Fibroblast of the conjunctiva (primary cell): ENCODE results near the gene ARNT2.
A peak's percentile ranks its signal among the peaks of the same experiment; 100 is the strongest.
"Not testable (repeated sequence)": the region's sequence is repeated elsewhere in the genome, so short reads cannot be mapped to it uniquely, and the experiment has no call there.

Source experiments
- DNase-seq: peaks from one replicate; pipeline ENCODE4 v3.0.0-alpha.2; 2010; ENCODE audit warnings: low read depth

The ARNT2 gene

DNA sequence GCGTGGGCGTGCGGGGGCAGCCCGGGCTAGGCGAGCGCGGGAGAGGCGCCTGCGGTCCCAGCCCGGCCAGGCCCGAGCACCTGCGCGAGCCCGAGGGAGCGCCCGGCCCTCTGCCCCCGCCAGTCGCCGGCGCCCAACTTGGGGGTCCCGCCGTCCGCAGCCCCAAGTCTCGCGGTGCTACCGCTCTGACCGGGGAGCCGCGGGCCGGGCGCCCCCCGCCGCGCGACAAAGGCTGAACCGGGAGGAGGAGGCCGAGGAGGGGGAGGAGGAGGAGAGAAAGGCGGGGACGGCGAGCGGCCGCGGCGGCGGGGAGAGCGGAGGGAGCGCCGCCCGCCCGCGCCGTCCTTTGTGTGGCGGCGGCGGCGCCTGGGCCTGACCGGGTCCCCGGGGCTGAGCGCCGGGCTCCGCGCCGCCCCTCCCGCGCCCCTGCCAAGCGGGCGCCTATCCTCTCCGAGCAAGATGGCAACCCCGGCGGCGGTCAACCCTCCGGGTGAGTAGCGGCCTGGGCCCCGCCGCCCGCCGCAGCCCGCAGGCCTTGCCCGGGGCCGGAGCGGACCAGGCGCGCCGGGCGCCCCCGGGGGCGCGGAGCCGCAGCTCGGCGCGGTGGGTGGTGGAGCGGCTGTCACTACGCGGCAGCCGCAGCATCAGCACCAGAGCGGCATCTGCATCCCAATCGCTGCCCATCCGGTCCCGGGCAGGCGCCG lies at the start of gene ARNT2:
Gene ARNT2 (plus strand): TSS at position 326 of the 704 bp plus-strand sequence. CDS start 134 bp downstream, at position 460.
- DNase-seq = no peak

DNA sequence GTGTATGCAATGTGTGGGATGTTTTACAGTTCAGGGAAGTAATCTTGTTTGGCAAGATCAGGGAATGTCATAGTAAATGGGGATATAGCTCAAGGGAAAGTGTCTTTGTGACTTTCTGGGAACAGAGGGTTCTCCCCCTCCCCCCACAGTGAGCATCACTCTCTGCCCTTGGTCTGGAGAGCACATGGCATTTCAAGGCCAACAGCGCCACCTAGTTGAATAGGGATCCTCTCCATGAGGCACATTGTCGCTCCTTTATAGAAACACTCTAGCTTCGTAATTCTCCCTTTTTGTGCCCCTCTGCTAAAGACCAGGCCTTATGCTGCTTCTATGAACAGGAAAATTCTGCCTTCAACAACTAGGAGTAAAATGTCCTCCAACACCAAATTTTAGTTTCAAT lies 37.1 kb upstream of the ARNT2 start:
- DNase-seq = peak; percentile 2

DNA sequence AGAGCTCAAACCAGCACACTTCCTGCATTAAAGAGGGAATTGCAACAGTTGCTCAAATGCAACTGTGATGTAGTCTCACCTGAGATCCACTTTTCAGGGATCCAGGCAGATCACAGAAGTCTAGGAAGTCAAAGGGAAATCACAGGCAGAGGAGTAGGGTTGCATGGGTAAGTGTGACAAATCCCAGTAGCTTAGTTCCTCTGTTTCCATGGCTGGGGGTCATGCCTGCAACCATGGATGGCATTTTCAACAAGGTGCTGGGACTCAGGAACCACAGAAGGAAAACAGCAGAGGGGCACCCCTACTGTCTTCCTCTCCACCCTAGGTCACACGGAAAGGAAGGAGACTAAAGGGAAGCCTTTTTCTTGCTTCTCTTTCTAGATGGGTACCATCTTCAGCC lies 36.5 kb upstream of the ARNT2 start:
- DNase-seq = no peak

DNA sequence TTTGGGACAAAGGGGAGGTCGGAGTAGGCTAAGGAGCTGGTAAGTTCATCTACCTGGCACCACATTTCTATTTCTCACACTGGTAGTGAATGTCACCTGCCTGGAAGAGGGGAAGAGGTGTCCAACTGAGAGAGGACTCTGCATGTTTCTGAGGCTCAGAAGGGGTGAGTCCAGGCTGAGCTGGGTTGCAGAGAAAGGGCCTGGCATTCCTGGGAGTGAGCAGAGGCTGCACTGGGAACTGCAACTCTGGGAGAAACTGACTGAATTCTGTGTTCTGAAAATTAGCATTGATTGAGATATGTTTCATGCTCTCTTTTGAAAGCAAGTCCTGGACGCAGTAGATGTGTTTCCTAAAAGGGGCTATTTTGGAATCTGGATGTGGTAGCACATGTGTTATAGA lies 32.3 kb upstream of the ARNT2 start:
- DNase-seq = no peak

DNA sequence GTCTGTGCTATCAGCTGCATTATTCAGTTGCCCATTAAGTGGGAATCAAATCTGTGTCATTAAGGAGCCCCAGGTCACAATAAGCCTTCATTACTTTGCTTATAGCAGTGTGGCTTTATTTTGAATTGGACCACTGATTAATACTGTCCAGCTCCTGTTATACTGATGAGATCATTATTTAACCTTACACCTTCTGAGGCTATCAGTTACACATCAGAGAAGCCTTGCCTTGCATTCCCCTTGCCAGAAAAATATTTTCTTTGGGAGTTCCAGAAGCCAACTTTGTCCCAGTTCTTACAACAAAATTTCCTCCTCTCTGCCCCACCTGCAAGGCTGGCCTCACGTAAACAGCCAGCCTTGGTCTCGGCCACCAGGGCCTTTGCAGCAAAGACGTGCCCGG lies 29.7 kb upstream of the ARNT2 start:
- no peak for DNase-seq

DNA sequence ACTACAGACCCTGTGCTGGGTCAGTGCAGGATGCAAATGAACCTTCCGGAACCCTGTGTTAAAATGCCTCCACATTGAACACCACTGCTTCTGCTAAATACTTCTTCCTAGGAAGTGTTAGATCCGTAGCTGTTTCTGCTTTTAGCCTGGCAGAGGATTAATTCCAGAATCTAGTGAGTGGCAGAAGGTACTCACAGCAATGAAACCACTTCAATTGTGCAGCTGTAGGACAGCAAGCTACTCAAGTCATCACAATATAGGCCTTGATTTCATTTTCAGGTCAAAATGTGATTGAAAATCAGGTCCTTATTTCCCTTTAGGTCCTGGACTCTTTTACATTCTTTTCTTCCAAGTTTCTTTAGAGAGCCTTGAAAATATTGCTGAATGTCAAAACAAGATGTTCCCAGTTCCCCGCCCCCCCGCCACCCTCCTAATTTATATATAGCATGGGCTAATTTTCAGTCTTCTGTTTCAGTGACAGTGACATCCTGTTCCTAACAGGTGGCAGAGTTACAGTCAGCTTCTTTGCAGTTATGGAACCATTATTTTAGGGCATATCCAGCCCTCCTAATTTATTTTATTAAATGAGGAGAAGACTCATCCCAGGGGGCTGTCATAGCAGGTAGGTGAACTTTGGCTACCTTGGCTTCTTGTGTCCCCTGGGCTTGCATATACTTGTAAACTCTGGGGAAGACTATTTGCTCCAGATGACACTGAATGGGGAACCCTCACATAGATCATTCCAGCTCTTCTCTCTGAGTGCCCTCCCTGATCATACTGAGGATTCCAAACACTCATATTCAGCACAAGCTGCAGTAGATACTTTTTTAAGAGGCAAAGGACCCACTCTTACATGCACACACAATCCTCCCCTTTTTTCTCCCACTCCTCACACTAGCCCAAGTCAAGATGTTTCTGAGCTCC lies 28.0 kb upstream of the ARNT2 start:
- no peak for DNase-seq

DNA sequence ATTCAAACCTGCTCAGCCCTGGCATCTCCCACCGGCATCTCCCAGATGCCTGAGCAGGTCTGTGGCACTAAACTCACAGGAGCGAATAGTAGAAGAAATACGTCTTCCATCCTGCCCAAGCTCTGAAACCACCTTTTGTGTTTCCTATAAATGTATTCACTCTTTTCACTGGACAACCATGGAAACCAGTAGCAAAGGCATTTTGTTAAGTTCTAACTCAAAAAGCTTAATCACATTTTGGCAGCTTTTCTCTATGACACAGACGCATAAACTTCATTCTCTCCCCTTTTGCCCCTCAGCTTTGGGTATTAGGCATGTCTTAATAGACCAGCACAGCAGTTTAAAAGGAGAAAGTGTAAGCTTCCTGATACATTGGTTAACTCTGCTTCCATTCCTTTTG lies 24.5 kb upstream of the ARNT2 start:
- DNase-seq = no peak

DNA sequence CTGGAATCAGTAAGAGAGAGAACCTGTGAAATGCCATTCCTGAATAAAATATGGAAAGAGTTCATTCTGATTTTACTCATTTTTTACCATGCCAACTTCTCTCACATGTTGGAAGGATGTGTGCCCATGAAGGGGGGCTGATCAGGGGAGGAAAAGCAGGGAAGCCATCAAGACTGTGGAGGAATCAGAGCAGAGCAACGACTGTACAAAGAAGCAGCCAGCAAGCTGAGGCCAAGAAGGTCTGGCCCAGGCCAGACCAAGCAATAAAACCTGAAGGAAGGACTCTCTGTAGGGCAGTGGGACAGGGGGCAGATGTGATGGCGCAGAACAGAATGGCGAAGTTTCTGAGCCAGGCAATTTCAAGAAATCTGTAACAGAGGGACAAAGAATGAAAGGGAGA lies 24.0 kb upstream of the ARNT2 start:
- DNase-seq = no peak

DNA sequence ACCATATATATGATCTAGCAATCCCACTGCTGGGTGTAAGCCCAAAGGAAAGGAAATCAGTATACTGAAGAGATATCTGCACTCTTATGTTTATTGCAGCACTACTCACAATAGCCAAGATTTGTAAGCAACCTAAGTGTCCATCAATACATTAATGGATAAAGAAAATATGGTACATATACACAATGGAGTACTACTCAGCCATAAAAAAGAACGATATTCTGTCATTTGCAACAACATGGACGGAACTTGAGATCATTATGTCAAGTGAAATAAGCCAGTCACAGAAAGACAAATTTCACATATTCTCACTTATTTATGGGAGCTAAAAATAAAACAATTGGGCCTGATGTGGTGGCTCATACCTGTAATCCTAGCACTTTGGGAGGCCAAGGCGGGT lies 21.9 kb upstream of the ARNT2 start:
- no peak for DNase-seq

DNA sequence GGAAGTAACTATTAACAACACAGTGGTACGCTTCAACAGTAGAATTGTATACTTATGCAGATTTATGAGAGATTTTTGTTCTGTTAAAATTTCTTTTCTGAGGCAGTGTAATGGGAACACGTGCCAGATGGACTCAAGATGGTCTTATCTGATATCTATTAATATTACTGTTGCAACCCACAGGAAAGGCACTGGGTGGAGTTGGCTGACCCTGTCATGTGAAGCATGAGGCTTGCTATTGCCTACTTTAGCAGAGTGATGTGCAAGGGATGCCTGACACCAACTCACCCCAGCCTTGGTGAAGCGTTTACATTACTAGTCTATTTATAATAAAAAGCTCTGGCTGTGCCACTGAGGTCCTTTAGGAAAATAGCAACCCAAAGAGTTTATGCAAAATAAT lies 19.8 kb upstream of the ARNT2 start:
- no peak for DNase-seq

DNA sequence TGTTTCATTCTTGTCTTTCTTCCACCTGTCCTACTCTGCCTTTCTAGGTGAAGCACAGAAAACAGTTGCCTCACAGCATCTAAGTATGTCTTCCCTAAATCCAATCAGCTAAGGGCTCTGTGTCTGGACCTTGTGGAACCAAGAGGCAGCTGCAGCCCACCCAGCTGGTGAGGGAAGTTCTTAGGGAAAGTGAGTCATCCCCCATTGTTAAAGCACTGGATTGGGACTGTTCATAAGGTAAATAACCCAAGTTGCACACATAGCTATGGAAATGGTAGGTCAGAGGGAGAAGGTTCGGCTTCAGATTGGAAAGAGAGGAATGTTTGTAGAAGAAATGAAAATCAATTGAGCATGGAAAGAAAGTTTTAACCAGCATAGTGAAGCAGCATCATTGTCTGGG lies 18.0 kb upstream of the ARNT2 start:
- no peak for DNase-seq

DNA sequence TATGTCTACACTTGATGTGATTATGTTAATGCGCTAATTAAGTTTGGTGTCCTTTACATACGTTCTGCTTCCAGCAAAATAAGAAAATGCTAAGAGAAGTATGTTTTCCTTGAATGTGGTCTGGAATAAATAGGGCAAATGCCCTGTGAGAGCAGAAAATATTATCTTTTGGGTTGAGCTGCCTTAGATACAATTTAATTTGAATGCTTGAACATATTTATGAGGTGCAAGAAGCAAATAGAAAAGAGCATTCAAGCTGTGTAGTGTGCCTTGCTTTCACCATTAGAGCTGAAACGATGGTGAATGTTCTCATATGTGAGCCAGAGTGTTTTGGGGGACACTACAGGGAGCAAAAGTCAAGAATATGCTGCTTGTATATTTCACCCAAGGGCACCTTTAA lies 15.9 kb upstream of the ARNT2 start:
- DNase-seq = no peak

DNA sequence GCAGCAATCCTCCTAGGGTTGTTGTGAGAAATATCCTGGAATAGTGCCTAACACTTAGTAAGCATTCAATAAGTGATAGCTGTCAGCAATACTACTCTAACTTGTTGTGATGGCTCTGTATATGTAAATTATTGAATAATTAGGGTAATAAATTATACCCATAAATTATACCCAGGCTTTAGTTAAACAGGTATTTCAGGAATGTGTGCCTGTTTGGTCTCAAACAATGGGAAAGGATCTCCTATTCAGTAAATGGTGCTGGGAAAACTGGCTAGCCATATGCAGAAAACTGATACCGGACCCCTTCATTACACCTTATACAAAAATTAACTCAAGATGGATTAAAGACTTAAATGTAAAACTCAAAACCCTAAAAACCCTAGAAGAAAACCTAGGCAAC lies 14.8 kb upstream of the ARNT2 start:
- DNase-seq = no peak

DNA sequence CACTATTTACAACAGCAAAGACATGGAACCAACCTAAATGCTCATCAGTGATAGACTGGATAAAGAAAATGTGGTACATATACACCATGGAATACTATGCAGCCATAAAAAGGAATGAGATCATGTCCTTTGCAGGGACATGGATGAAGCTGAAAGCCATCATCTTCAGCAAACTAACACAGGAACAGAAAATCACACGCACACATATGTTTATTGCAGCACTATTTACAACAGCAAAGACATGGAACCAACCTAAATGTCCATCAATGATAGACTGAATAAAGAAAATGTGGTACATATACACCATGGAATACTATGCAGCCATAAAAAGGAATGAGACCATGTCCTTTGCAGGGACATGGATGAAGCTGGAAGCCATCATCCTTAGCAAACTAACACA lies 13.2 kb upstream of the ARNT2 start:
- not testable (repeated sequence) for DNase-seq

DNA sequence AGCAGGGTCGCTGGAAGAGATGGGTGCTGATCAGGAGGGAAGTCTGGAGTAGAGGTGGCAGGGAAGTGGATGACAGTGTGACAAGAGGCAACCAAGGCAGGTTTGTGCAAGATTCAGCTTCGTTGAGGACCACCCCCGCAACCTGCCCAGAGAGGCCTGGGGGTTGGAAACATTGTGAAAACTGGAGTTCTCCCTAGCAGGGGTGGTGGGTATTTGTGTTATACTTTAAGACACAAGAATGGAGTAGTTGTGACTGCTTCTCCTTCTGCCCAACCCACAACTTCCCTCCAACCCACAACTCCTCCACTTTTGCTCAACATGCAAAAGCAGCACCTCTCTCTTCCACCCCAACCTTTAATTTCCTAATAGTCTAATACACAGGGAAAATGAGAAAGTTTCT lies 8.6 kb upstream of the ARNT2 start:
- DNase-seq = no peak

DNA sequence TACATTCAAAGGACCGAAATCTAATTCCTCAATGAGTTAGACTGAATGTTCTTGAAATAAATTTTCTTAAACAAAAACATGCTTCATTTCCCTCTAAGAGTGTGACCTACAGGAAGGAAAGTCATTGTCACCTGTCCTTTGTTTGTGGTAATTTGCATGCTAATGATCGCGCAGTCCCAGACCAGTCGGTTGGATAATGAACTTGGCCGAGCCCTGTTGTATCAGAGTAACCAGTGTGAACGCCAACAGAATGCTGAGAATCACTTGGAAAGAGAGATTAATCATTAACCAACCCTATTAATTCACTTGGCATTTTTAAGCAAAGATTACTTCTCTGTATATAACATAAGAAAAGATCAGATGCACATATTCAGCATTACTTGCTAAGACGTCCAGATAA lies 8.1 kb upstream of the ARNT2 start:
- no peak for DNase-seq

DNA sequence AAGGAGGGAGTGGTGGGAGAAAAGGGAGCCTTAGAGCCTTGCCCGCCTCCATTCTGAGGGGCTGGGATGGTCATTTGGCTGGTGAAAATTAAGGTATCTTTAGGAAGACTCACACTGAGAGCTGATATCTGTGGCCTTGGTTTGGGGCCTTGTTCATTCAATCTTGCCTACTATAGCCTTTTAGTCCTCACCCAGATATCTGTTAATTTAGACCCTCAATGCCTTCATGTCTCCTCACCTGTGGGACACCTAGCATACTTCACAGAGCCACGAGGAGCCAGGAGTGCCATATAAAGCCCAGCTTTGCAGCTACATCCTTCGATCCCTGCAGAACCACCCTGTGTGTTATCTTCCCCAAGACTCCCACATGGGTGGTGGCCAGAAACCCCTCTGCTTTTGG lies 4.7 kb upstream of the ARNT2 start:
- DNase-seq = no peak

DNA sequence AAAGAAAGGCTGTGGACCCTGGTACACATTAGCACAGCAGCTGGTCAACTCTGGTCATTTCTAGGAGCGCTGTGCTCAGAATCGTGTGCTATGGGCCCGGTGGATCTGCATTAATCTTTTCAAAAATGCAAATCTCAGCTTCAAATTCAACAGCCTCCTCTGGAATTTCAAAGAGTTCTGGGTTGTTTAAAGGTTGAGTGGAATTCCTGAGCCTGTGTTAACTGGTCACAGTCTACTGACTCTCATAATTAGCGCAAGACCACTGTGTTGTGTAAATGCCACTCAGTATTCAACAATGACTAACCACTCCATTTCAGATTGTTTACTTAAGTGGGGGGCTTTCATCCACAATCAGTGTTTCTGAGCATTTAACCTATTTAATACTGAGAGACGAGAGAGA lies 2.7 kb upstream of the ARNT2 start:
- DNase-seq = no peak

DNA sequence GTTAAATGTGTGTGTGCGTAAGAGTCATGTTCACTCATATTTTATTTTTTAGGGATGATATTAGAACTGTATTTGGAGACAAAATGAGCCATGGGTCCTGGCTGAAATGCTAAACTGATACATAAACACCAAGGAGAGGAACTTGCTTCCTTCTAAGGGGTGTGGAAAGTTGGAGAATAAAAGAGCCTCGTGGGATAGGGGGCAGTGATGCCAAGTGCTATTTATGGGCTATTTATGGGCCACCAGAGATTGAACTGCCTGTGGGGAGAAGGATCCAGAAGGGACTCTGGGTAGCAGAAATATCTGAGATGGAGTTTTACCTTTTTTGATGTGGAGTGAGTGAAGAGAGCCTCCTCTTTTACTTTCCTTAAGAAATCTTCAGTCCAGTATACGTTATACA lies 1.8 kb upstream of the ARNT2 start:
- no peak for DNase-seq

DNA sequence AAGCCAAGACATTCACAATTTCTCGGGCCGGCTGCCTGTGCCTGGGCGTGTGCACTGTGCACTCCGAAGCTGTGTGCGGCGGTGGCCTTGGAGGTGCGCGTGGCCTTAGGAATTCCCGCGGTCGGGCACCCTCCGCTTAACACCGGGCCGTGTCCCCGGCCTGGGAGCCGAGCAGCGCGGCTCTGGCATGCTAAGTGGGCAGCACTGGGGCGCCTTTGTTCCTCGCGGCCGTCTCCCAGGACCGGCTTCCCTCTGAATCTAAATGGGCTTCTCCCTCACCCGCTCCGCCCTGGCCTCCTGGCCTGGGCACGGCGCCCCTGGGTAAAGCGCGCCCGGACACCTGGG lies 498 bp upstream of the ARNT2 start:
- no peak for DNase-seq

DNA sequence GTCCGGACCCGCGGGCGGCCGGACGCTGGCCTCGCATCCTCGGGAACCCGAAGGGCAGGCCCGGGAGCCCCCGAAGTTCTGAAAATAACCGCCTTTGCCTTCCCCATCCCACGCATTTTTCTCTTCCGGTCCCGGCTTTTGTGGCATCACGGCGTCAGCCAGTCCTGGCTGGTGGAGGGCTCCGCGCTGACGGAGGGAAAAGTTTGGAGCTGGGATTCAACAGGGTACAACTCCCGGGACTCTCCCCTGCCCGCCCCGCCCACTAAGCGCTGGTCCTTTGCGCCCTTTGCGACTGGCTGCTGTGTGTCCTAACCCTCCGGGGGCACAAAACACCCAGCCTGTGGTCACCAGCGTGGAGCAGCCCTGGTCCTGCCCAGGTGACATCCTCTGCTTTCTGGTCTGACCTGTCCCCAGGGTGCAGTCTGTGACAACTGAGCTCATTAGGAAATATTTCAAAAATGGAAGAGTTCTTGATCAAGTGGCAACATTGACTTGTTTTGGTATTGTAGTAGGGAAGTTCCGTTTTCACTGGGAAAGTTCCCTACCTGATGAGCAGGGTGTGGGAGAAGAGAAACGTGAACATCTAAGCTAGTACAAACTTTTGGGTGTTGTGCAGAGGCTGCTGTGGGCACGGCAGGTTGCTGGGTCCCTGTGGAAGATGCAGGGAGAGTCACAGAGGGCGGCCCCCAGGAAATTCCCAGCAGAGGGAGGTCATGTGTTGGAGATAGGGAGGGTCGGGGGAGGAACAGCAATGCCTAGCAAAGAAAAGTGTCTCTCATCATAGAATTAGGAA lies 775 bp downstream of the ARNT2 start:
- DNase-seq = no peak

DNA sequence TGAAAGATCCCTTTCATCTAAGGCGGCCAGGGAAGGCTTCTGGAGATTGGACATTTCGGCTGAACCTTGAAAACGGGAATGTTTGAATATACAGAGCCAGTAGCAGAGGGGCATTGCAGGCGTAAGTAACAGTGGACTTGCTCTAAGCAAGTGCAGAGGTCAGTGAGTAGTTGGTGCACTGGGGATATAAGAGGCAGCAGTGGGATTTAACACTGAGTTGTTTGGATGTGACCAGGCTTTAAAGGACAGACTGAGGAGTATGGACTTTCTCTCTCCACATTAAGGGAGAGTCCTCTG lies 1.3 kb downstream of the ARNT2 start:
- no peak for DNase-seq

DNA sequence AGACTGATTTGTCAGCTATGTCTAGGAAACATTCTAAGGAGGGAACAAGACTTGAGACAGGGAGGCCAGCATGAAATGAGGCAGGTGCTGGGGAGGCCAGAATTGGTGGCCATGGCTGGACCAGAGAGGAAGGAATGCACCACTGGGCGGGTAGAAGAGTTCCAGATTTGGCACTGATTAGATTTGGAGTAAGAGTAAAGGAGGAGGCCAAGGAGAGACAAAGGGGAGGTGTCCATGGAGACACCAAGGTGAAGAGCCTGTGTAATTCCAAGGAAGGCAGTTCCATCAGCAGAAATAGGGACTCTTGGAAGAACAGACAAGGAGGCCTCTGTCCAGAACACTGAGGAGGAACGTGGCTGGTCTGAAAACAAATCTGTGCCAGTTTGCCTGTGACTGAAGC lies 1.8 kb downstream of the ARNT2 start:
- no peak for DNase-seq
